Suppressor macrophage (primary cell): ENCODE results near the gene RAP1GAP2.
"Not testable (repeated sequence)": the region's sequence is repeated elsewhere in the genome, so short reads cannot be mapped to it uniquely, and the experiment has no call there.

Source experiments
- DNase-seq, 4 experiments: peaks; one replicate each; pipeline ENCODE4 v3.0.0-alpha.2; 2020 to 2022

Gene RAP1GAP2

GRCh38 chr17:2814481-2815341 is 18.5 kb downstream of the RAP1GAP2 start:
- peak; percentile 55 to 71 (median 64) for DNase-seq

GRCh38 chr17:2815781-2816185 is 19.5 kb downstream of the RAP1GAP2 start:
- no peak for DNase-seq

- DNase-seq: no peak
These were observed 20.4 kb downstream of the RAP1GAP2 start for GRCh38 chr17:2816688-2817087.

GRCh38 chr17:2819294-2819693 is 23.1 kb downstream of the RAP1GAP2 start:
- not testable (repeated sequence) for DNase-seq

GRCh38 chr17:2819921-2820501 is 23.8 kb downstream of the RAP1GAP2 start:
- DNase-seq: no peak

GRCh38 chr17:2821868-2822267 is 25.6 kb downstream of the RAP1GAP2 start:
- no peak for DNase-seq

GRCh38 chr17:2822358-2822757 is 26.1 kb downstream of the RAP1GAP2 start:
- DNase-seq: no peak

- peak in 1 of 4 experiments; percentile 22 for DNase-seq
These were observed 29.2 kb downstream of the RAP1GAP2 start for GRCh38 chr17:2825253-2825970.

- DNase-seq: peak; percentile 61 to 85 (median 81)
These were observed 32.3 kb downstream of the RAP1GAP2 start for GRCh38 chr17:2828397-2829038.

- no peak for DNase-seq
These were observed 34.4 kb downstream of the RAP1GAP2 start for GRCh38 chr17:2830678-2831077.

GRCh38 chr17:2835780-2836179 is 39.5 kb downstream of the RAP1GAP2 start:
- DNase-seq: no peak

- no peak for DNase-seq
These were observed 40.9 kb downstream of the RAP1GAP2 start for GRCh38 chr17:2837147-2837561.

GRCh38 chr17:2841606-2842005 is 45.4 kb downstream of the RAP1GAP2 start:
- peak in 3 of 4 experiments; percentile 25 to 35 (median 33) for DNase-seq

- DNase-seq: no peak
These were observed 46.2 kb downstream of the RAP1GAP2 start for GRCh38 chr17:2842464-2842863.

- DNase-seq: peak in 1 of 4 experiments; percentile 16
These were observed 48.2 kb downstream of the RAP1GAP2 start for GRCh38 chr17:2844416-2844815.

- peak; percentile 84 to 94 (median 86) for DNase-seq
These were observed 51.4 kb downstream of the RAP1GAP2 start for GRCh38 chr17:2847381-2848333.

- DNase-seq: no peak
These were observed 53.1 kb downstream of the RAP1GAP2 start for GRCh38 chr17:2849327-2849670.

- no peak for DNase-seq
These were observed 54.8 kb downstream of the RAP1GAP2 start for GRCh38 chr17:2850991-2851390.

- DNase-seq: no peak
These were observed 55.4 kb downstream of the RAP1GAP2 start for GRCh38 chr17:2851615-2852014.

GRCh38 chr17:2852221-2852620 is 56.0 kb downstream of the RAP1GAP2 start:
- no peak for DNase-seq

- peak in 1 of 4 experiments; percentile 21 for DNase-seq
These were observed 56.6 kb downstream of the RAP1GAP2 start for GRCh38 chr17:2852729-2853282.
